ENCODE data around the gene CHST5. TPM values are rescaled to one million over a fixed set of nuclear protein-coding genes. Genes with fewer than 3 reads are reported as not detected.

The CHST5 gene
- total and polyA plus RNA-seq, 2 experiments from 2014 or later = not detected

GRCh38 chr16:75491876-75492275, 44.0 kb downstream of the CHST5 start:
- peaks cover 4% of the 10 kb centered on the region; the same call in 1 of the 3 replicates for H3K36me3 Mint-ChIP-seq (ENCODE audit: low read depth)
- Histone ChIP-seq H3F3A (replicated peaks; ENCODE audit: low read depth) (peaks cover 19% of the 10 kb centered on the region), H3K9me2 (ENCODE audit: insufficient read depth) (no peaks in the 10 kb centered on the region), H3K4me2 (no peak overlapping the region), H3K79me2 (replicated peaks; ENCODE audit: insufficient read depth) (peaks cover 5% of the 10 kb centered on the region; the same call in 1 of the 2 replicates), H3K27ac (ENCODE audit: low read depth) (no peak overlapping the region), H3K27me3 (ENCODE audit: insufficient read depth) (peaks cover 13% of the 10 kb centered on the region), H3K36me3 (ENCODE audit: insufficient read depth) (no peaks in the 10 kb centered on the region), H4K20me1 (replicated peaks; ENCODE audit: insufficient read depth) (no peaks in the 10 kb centered on the region; the same call in 1 of the 2 replicates), H3K4me3 (no peak overlapping the region), H3K4me1 (ENCODE audit: insufficient read depth) (peaks cover 10% of the 10 kb centered on the region; the same call in 1 of the 2 replicates), H2AFZ (no peak overlapping the region)
- no peak overlapping the region for H3K4me3 Mint-ChIP-seq
- no peak overlapping the region for H3K27ac Mint-ChIP-seq
- ATAC-seq (peak; percentile 13), DNase-seq (ENCODE audit: low spot score) (peak; percentile 57)
- H3K27me3 Mint-ChIP-seq (ENCODE audit: insufficient read depth, low read depth, poor library complexity) = peaks cover 8% of the 10 kb centered on the region
- H3K4me1 Mint-ChIP-seq = peaks cover 8% of the 10 kb centered on the region; the same call in 1 of the 3 replicates
- no peaks in the 10 kb centered on the region for H3K9me3 Mint-ChIP-seq
- TF ChIP-seq ETS1 (IDR thresholded peaks at IDR 0.05) (no peak), CTCF (conservative IDR thresholded peaks at IDR 0.05; ENCODE audit: low read depth in 2 of 2) (peak; percentile 43 to 50)

GRCh38 chr16:75488322-75488721, 47.6 kb downstream of the CHST5 start:
- Histone ChIP-seq H4K20me1 (replicated peaks; ENCODE audit: insufficient read depth) (no peaks in the 10 kb centered on the region; the same call in 1 of the 2 replicates), H3K27ac (ENCODE audit: low read depth) (no peak overlapping the region), H3K27me3 (ENCODE audit: insufficient read depth) (no peaks in the 10 kb centered on the region), H3K79me2 (replicated peaks; ENCODE audit: insufficient read depth) (no peaks in the 10 kb centered on the region), H3F3A (replicated peaks; ENCODE audit: low read depth) (peaks cover 6% of the 10 kb centered on the region), H3K4me3 (no peak overlapping the region), H3K4me1 (ENCODE audit: insufficient read depth) (no peaks in the 10 kb centered on the region; the same call in 1 of the 2 replicates), H3K36me3 (ENCODE audit: insufficient read depth) (no peaks in the 10 kb centered on the region), H3K4me2 (no peak overlapping the region), H2AFZ (no peak overlapping the region), H3K9me2 (ENCODE audit: insufficient read depth) (no peaks in the 10 kb centered on the region)
- Mint-ChIP-seq H3K9me3 (no peaks in the 10 kb centered on the region), H3K4me1 (peaks cover 4% of the 10 kb centered on the region; the same call in 1 of the 3 replicates), H3K27ac (0 out of 2 replicates have a peak overlapping the region, but pooled peaks have one; percentile 1), H3K36me3 (ENCODE audit: low read depth) (peaks cover 9% of the 10 kb centered on the region; the same call in 2 of the 3 replicates), H3K27me3 (ENCODE audit: insufficient read depth, low read depth, poor library complexity) (peaks cover 6% of the 10 kb centered on the region), H3K4me3 (no peak overlapping the region)
- ATAC-seq (no peak), DNase-seq (ENCODE audit: low spot score) (no peak)
- TF ChIP-seq ZNF114 (CRISPR knock-in tag; IDR thresholded peaks at IDR 0.05) = no peak
- no peak for TF ChIP-seq CTCF (conservative IDR thresholded peaks at IDR 0.05; ENCODE audit: low read depth in 2 of 2)
- no peak for TF ChIP-seq JUNB (IDR thresholded peaks at IDR 0.05; ENCODE audit: unreplicated experiment)
- no peak for TF ChIP-seq ZNF462 (CRISPR knock-in tag; IDR thresholded peaks at IDR 0.05)
- TF ChIP-seq STAT1 (IDR thresholded peaks at IDR 0.05; ENCODE audit: unreplicated experiment) = no peak
- no peak for TF ChIP-seq POLR2AphosphoS5 (IDR thresholded peaks at IDR 0.05; ENCODE audit: low read depth)

All from GM23338 (cell line).